Measurements from ENCODE around the gene CD84.
"Not testable (repeated sequence)": the region's sequence is repeated elsewhere in the genome, so short reads cannot be mapped to it uniquely, and the experiment has no call there.

GRCh38 chr1:160517519-160517918, 61.8 kb downstream of the CD84 start:
- not testable (repeated sequence) for TF ChIP-seq POLR2A (IDR thresholded peaks at IDR 0.05)
- TF ChIP-seq, protein P1, sequence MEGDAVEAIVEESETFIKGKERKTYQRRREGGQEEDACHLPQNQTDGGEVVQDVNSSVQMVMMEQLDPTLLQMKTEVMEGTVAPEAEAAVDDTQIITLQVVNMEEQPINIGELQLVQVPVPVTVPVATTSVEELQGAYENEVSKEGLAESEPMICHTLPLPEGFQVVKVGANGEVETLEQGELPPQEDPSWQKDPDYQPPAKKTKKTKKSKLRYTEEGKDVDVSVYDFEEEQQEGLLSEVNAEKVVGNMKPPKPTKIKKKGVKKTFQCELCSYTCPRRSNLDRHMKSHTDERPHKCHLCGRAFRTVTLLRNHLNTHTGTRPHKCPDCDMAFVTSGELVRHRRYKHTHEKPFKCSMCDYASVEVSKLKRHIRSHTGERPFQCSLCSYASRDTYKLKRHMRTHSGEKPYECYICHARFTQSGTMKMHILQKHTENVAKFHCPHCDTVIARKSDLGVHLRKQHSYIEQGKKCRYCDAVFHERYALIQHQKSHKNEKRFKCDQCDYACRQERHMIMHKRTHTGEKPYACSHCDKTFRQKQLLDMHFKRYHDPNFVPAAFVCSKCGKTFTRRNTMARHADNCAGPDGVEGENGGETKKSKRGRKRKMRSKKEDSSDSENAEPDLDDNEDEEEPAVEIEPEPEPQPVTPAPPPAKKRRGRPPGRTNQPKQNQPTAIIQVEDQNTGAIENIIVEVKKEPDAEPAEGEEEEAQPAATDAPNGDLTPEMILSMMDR (IDR thresholded peaks at IDR 0.05): not testable (repeated sequence)

All from right lobe of liver (tissue), 4 donors.